Superior temporal gyrus (tissue), 1 donor: ENCODE measurements around the gene ALDH3B1.

Experiments used
- DNase-seq: peaks from one replicate; pipeline ENCODE4 v3.0.0-alpha.2; 2016; ENCODE audit errors: extremely low spot score

ALDH3B1 gene

GRCh38 chr11:68066742-68067141, 56.6 kb downstream of the ALDH3B1 start:
- DNase-seq: no peak

DNA sequence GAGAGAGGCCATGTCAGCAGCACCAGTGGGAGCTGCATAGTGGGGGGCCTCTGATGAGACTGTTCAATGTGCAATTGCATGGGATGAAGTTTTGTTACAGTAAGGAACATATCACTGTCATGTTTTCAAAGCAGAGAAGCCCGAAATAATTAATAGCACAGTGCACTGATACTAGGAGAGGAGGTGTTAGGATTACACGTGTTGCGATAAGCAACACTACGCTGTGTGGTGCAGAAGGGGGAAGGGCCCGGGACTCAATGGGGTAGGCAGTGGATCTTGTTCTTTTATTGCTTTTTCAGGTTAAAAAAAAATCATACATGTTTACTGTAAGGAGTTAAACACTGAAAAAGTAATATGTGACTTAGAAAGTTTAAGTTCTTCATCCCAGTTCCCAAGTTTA, 57.9 kb downstream of the ALDH3B1 start:
- no peak for DNase-seq

DNA sequence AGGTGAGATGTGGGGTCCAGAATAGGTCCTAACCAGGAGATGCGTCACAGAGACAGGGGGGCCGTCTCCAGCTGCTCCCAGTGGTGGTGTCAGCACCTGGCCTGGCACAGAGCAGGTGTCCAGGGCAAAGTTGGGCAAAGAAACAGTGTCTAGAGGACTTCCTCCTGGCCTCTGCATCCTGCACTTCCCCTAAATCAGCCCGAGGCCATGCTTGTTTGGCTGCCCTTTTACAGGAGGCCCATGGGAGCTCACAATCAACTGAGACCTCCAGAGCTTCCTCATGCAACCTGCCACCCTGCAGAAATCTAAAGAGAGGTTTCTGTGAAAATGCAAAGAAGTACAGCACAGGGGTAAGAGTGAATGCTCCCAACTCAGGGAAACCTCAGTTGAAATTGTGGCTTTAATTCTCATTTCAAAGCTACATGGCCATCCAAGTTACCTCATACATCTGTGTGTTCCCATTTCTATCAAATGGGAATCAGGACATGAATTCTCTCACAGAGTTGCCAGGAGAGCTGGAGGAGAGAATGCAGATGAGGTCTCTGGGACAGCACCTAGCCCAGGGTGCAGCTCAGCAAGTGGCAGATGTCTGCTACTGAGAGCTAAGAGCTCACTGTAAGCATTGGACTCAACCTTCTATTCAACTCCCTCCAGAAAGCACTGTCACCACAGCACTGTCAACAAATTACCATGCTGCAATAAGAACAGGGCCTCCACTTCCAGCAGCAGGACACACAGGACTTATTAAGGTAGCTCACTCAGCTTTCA, 61.3 kb downstream of the ALDH3B1 start:
- no peak for DNase-seq

GRCh38 chr11:68074584-68075352, 64.6 kb downstream of the ALDH3B1 start:
- no peak for DNase-seq

- no peak for DNase-seq
These were observed 66.4 kb downstream of the ALDH3B1 start for GRCh38 chr11:68076371-68077042.

DNA sequence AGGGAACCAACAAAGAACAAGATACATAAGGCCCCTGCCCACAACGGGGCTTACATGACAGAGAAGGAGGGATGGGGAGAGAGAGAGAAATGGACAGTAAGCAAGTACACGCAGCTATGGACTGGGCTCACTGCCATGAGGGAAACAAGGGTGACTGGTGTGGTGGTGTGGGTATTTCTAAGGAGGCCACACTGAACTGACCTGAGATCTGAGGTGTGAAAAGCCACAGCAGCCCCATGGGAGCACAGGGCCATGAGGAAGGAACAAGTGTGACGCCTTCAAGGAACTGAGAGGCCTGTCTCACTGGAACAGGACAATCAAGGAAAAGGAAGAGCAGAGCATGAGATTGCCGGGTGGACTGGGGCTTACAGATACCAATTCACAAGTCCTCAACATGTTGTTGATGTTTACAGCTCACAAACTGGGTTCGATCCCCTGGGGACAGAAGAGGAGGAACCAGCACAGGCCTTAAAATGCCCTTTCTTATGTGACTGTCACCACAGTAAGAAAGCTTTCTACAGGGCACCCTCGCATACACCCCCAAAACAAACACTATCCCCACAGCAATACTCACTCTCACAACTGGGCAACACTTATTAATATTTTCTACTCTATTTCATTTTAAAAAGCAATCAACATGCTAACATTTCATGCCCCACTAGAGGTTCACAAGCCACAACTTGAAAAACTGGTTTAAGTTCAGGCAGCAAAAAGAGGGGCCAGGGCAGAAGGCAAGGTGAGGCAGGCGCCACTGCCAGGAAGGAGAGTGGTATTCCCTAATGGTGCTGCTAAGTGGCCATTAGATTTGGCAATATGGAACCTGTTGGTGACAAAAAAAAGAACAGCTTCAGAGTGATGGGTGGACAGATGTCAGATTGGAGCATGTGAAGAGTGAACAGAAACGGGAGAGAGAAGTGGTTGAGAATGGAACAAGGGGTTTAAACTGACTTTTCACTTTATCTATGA, 67.8 kb downstream of the ALDH3B1 start:
- no peak for DNase-seq
